WERI-Rb-1 (cell line): ENCODE results near the gene FDPS.

Experiments used
- DNase-seq: peaks from one replicate; pipeline ENCODE4 v3.0.0-alpha.2; 2020
- H3K27ac ChIP-seq: fragments of 250-450 bp; sonication (Bioruptor Pico); 2 replicates; pipeline ENCODE4 v1.5.1; 2020; ENCODE audit warnings: mild to moderate bottlenecking, moderate library complexity
- H3K27me3 ChIP-seq: fragments of 250-450 bp; sonication (Bioruptor Pico); 2 replicates; pipeline ENCODE4 v1.5.1; 2021; ENCODE audit warnings: mild to moderate bottlenecking, low read depth, moderate library complexity; ENCODE audit not compliant: insufficient read depth, severe bottlenecking
- H3K36me3 ChIP-seq: fragments of 250-450 bp; sonication (Bioruptor Pico); 2 replicates; pipeline ENCODE4 v1.5.1; 2020; ENCODE audit warnings: mild to moderate bottlenecking, moderate library complexity
- H3K4me3 ChIP-seq: 2 replicates; pipeline ENCODE4 v1.5.1; 2011; ENCODE audit warnings: low read depth, mild to moderate bottlenecking, control low read depth, low read length
- H3K9me3 ChIP-seq: fragments of 250-450 bp; sonication (Bioruptor Pico); 2 replicates; pipeline ENCODE4 v1.5.1; 2021; ENCODE audit warnings: mild to moderate bottlenecking, moderate library complexity; ENCODE audit not compliant: severe bottlenecking
- CTCF ChIP-seq: IDR thresholded peaks from 2 replicates; pipeline ENCODE4 v1.5.1; 2011; ENCODE audit warnings: low read depth, mild to moderate bottlenecking, control low read depth, inconsistent platforms, low read length

Gene FDPS

GRCh38 chr1:155339515-155340097 lies 30.9 kb downstream of the FDPS start:
- no peak for TF ChIP-seq CTCF

GRCh38 chr1:155342842-155343241 lies 34.2 kb downstream of the FDPS start:
- no peak for TF ChIP-seq CTCF
- no peak for DNase-seq
- Histone ChIP-seq H3K27ac (no peak overlapping the region), H3K9me3 (no peaks in the 10 kb centered on the region), H3K27me3 (no peaks in the 10 kb centered on the region), H3K36me3 (peaks cover 90% of the 10 kb centered on the region), H3K4me3 (no peak overlapping the region)

More at GRCh38 chr1:155339515-155340097, 30.9 kb downstream of the FDPS start:
- Histone ChIP-seq H3K36me3 (peaks cover 91% of the 10 kb centered on the region), H3K9me3 (no peaks in the 10 kb centered on the region), H3K27ac (no peak overlapping the region), H3K4me3 (no peak overlapping the region), H3K27me3 (no peaks in the 10 kb centered on the region)
- DNase-seq = no peak

GRCh38 chr1:155352631-155353030 lies 44.0 kb downstream of the FDPS start:
- Histone ChIP-seq H3K4me3 (no peak overlapping the region), H3K27ac (no peak overlapping the region), H3K36me3 (peaks cover 87% of the 10 kb centered on the region), H3K27me3 (no peaks in the 10 kb centered on the region), H3K9me3 (no peaks in the 10 kb centered on the region)
- no peak for TF ChIP-seq CTCF
- DNase-seq = no peak

- H3K36me3 ChIP-seq = peaks cover 52% of the 10 kb centered on the region
- no peak for TF ChIP-seq CTCF
- no peak for DNase-seq
- no peak overlapping the region for H3K4me3 ChIP-seq
- no peaks in the 10 kb centered on the region for H3K27me3 ChIP-seq
- no peaks in the 10 kb centered on the region for H3K9me3 ChIP-seq
- H3K27ac ChIP-seq = no peak overlapping the region
Measured at GRCh38 chr1:155360051-155360450, 51.4 kb downstream of the FDPS start.
